Measurements from ENCODE around the gene CORIN.

DNA sequence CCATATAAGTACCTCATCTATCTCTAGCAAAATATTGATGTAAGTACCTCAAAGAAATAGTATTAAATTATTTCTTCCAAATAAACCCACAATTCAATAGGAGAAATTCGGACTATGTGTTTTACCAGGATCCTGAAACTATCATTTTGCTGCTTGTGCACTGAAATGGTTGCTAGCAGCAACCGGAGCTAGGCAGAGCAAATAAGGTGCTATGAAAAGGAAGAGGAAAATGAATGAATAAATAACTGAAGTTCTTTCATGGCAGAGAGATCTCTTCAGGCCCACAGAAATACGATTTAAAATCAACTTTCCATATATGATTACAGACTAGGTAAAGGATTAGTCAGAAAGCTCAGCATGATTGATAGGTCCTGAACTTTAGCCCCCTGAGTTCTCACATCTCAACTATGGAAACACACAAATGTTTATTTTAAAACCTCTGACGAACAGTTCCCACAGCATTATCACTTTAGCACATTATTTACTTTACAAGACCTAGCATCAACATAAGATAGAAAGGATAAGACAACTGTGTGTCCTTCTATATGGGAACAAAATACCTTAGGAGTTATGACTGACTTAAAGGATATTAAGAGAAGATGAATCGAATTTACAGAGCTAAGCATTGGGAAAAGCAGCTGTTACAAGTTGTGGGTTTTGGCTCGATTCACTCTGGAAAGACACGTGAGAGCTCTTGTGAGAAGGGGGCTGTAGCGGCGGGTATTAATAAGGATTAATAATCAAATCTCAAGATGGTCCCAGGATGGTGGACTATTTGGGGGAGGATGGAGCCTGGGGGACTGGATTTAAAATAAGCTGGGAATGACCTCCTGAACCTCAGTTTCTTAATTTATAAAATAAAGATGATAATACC is 104.3 kb downstream of the CORIN start:
- TF ChIP-seq, protein P1, sequence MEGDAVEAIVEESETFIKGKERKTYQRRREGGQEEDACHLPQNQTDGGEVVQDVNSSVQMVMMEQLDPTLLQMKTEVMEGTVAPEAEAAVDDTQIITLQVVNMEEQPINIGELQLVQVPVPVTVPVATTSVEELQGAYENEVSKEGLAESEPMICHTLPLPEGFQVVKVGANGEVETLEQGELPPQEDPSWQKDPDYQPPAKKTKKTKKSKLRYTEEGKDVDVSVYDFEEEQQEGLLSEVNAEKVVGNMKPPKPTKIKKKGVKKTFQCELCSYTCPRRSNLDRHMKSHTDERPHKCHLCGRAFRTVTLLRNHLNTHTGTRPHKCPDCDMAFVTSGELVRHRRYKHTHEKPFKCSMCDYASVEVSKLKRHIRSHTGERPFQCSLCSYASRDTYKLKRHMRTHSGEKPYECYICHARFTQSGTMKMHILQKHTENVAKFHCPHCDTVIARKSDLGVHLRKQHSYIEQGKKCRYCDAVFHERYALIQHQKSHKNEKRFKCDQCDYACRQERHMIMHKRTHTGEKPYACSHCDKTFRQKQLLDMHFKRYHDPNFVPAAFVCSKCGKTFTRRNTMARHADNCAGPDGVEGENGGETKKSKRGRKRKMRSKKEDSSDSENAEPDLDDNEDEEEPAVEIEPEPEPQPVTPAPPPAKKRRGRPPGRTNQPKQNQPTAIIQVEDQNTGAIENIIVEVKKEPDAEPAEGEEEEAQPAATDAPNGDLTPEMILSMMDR (IDR thresholded peaks at IDR 0.05 in 2 of 3, conservative IDR thresholded peaks at IDR 0.05 in 1 of 3; ENCODE audit: borderline replicate concordance in 1 of 3, insufficient read depth in 1 of 3, low read depth in 2 of 3, low read length in 2 of 3): no peak
- TF ChIP-seq POLR2A (IDR thresholded peaks at IDR 0.05; ENCODE audit: borderline replicate concordance, extremely low read depth, insufficient read depth, insufficient read length) (no peak), POLR2AphosphoS5 (IDR thresholded peaks at IDR 0.05; ENCODE audit: low read depth, low read length) (no peak), SP1 (IDR thresholded peaks at IDR 0.05; ENCODE audit: low read depth) (no peak), EGR1 (IDR thresholded peaks at IDR 0.05; ENCODE audit: low read depth) (no peak), JUND (IDR thresholded peaks at IDR 0.05) (no peak)
- TF ChIP-seq, protein P2, sequence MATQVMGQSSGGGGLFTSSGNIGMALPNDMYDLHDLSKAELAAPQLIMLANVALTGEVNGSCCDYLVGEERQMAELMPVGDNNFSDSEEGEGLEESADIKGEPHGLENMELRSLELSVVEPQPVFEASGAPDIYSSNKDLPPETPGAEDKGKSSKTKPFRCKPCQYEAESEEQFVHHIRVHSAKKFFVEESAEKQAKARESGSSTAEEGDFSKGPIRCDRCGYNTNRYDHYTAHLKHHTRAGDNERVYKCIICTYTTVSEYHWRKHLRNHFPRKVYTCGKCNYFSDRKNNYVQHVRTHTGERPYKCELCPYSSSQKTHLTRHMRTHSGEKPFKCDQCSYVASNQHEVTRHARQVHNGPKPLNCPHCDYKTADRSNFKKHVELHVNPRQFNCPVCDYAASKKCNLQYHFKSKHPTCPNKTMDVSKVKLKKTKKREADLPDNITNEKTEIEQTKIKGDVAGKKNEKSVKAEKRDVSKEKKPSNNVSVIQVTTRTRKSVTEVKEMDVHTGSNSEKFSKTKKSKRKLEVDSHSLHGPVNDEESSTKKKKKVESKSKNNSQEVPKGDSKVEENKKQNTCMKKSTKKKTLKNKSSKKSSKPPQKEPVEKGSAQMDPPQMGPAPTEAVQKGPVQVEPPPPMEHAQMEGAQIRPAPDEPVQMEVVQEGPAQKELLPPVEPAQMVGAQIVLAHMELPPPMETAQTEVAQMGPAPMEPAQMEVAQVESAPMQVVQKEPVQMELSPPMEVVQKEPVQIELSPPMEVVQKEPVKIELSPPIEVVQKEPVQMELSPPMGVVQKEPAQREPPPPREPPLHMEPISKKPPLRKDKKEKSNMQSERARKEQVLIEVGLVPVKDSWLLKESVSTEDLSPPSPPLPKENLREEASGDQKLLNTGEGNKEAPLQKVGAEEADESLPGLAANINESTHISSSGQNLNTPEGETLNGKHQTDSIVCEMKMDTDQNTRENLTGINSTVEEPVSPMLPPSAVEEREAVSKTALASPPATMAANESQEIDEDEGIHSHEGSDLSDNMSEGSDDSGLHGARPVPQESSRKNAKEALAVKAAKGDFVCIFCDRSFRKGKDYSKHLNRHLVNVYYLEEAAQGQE (IDR thresholded peaks at IDR 0.05; ENCODE audit: low read depth): no peak

All from HCT116 (cell line).